Measurements from ENCODE around the gene TCIRG1. TPM values are rescaled to one million over a fixed set of nuclear protein-coding genes. Genes with fewer than 3 reads are reported as not detected.

TCIRG1 gene
- total RNA-seq, 1 donor from 2014 or later: 148 TPM

DNA sequence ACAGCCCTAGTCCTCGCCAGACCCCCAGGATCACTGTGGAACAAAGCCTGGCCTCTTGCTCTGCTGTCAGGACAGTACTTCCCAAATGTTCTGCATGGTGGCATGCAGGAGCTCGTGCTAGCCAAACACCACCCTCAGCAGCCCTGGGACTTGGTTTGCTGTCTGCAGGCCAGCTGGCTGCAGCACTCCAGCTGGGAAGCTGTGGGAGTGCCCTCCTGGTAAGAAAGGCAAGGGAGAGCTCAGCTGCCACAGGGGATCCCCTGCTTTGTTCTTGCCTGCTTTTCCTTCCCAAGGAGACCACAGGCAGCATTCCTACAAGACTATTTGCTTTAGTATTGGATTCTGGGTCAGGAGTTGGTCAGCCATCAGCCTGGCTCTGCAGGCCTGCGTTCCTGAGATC is 27.9 kb downstream of the TCIRG1 start:
- DNase-seq (ENCODE audit: low spot score): no peak
- H3K27ac Mint-ChIP-seq: no peak overlapping the region
- H3K36me3 Mint-ChIP-seq (ENCODE audit: low read depth): peaks cover 48% of the 10 kb centered on the region
- intact Hi-C loops (cut with micrococcal nuclease): no loop called here
- H3K4me1 Mint-ChIP-seq (ENCODE audit: low read depth): no peaks in the 10 kb centered on the region
- no peaks in the 10 kb centered on the region for H3K9me3 Mint-ChIP-seq
- H3K27me3 Mint-ChIP-seq (ENCODE audit: low read depth): no peaks in the 10 kb centered on the region
- H3K4me3 Mint-ChIP-seq (ENCODE audit: low read depth): no peak overlapping the region

DNA sequence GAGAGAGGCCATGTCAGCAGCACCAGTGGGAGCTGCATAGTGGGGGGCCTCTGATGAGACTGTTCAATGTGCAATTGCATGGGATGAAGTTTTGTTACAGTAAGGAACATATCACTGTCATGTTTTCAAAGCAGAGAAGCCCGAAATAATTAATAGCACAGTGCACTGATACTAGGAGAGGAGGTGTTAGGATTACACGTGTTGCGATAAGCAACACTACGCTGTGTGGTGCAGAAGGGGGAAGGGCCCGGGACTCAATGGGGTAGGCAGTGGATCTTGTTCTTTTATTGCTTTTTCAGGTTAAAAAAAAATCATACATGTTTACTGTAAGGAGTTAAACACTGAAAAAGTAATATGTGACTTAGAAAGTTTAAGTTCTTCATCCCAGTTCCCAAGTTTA is 29.2 kb downstream of the TCIRG1 start:
- Mint-ChIP-seq H3K9me3 (no peaks in the 10 kb centered on the region), H3K27ac (no peak overlapping the region), H3K27me3 (ENCODE audit: low read depth) (no peaks in the 10 kb centered on the region), H3K4me1 (ENCODE audit: low read depth) (no peaks in the 10 kb centered on the region), H3K36me3 (ENCODE audit: low read depth) (peaks cover 39% of the 10 kb centered on the region), H3K4me3 (ENCODE audit: low read depth) (no peak overlapping the region)
- intact Hi-C loops (cut with micrococcal nuclease): no loop called here
- DNase-seq (ENCODE audit: low spot score): no peak

DNA sequence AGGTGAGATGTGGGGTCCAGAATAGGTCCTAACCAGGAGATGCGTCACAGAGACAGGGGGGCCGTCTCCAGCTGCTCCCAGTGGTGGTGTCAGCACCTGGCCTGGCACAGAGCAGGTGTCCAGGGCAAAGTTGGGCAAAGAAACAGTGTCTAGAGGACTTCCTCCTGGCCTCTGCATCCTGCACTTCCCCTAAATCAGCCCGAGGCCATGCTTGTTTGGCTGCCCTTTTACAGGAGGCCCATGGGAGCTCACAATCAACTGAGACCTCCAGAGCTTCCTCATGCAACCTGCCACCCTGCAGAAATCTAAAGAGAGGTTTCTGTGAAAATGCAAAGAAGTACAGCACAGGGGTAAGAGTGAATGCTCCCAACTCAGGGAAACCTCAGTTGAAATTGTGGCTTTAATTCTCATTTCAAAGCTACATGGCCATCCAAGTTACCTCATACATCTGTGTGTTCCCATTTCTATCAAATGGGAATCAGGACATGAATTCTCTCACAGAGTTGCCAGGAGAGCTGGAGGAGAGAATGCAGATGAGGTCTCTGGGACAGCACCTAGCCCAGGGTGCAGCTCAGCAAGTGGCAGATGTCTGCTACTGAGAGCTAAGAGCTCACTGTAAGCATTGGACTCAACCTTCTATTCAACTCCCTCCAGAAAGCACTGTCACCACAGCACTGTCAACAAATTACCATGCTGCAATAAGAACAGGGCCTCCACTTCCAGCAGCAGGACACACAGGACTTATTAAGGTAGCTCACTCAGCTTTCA is 32.6 kb downstream of the TCIRG1 start:
- intact Hi-C loops (cut with micrococcal nuclease): no loop called here
- no peak overlapping the region for H3K4me3 Mint-ChIP-seq (ENCODE audit: low read depth)
- no peak for DNase-seq (ENCODE audit: low spot score)
- no peak overlapping the region for H3K27ac Mint-ChIP-seq
- H3K4me1 Mint-ChIP-seq (ENCODE audit: low read depth): no peaks in the 10 kb centered on the region
- H3K9me3 Mint-ChIP-seq: no peaks in the 10 kb centered on the region
- peaks cover 21% of the 10 kb centered on the region for H3K36me3 Mint-ChIP-seq (ENCODE audit: low read depth)
- H3K27me3 Mint-ChIP-seq (ENCODE audit: low read depth): no peaks in the 10 kb centered on the region

DNA sequence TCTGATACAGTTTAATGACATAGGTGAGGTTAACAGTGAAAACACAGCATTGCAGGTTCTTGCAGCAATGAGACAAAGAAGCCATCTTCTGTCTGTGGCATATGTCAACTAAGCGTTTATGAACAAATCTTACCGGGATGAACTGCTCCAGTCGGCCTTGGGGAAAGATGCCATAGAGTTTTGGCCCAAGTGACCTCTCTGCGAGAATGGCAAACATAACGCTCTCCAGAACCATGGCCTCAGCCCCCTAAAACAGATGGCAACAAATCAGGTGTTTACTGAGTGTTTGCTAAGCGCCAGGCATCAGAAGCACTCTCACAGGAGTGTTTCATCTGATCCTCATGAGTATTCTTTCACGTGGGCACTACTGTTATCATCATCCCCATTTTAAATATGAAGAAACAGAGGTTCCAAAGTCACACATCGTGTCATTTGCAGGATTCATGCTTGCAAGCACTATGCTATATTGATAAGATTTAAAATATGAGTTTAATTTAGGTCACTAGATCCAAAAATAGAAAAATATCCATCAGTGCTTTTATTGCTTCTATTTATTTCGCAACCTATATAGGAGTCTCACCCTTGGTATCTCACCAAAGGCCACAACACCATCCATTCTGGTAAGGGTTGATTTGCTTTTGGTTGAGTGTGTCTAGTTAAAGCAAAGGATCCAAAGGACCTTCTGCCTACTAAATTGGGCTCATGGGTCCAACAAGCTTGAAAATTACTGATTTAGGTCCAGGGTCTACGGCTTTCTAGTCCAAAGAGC is 35.9 kb downstream of the TCIRG1 start:
- Mint-ChIP-seq H3K27me3 (ENCODE audit: low read depth) (no peaks in the 10 kb centered on the region), H3K36me3 (ENCODE audit: low read depth) (peaks cover 16% of the 10 kb centered on the region), H3K4me1 (ENCODE audit: low read depth) (peaks cover 3% of the 10 kb centered on the region), H3K4me3 (ENCODE audit: low read depth) (no peak overlapping the region), H3K9me3 (no peaks in the 10 kb centered on the region), H3K27ac (no peak overlapping the region)
- intact Hi-C loops (cut with micrococcal nuclease): no loop called here
- no peak for DNase-seq (ENCODE audit: low spot score)

DNA sequence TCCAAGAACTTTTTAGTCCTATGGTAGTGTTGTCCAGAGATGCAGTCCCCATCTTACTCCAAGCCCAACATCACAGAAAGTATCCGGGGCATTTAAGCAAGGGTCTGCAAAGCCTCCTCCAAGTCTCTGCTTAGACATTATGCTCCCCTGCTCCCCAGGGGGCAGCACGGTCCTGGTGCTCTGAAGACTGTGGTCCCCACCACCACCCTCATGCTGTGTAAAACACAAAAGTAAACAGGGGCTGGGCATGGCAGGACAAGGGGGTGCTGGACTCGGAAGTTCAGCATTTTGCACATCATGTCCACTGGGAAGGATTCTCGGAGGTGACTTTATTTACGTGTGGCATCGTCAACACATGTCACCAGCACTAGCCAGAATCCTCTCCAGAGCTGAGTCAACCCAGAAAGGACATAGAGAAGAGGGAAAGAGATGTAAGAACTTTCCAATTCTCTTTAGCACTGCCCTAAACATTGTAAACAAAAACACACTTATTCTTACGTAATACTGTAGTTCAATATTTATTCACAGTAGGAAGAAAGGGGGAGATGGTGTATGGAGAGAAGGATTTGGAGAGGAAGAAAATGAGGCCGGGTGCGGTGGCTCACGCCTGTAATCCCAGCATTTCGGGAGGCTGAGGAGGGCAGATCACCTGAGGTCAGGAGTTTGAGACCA is 37.7 kb downstream of the TCIRG1 start:
- Mint-ChIP-seq H3K4me3 (ENCODE audit: low read depth) (no peak overlapping the region), H3K27ac (no peak overlapping the region), H3K4me1 (ENCODE audit: low read depth) (peaks cover 3% of the 10 kb centered on the region), H3K9me3 (no peaks in the 10 kb centered on the region), H3K27me3 (ENCODE audit: low read depth) (no peaks in the 10 kb centered on the region), H3K36me3 (ENCODE audit: low read depth) (peaks cover 9% of the 10 kb centered on the region)
- intact Hi-C loops (cut with micrococcal nuclease): no loop called here
- no peak for DNase-seq (ENCODE audit: low spot score)

DNA sequence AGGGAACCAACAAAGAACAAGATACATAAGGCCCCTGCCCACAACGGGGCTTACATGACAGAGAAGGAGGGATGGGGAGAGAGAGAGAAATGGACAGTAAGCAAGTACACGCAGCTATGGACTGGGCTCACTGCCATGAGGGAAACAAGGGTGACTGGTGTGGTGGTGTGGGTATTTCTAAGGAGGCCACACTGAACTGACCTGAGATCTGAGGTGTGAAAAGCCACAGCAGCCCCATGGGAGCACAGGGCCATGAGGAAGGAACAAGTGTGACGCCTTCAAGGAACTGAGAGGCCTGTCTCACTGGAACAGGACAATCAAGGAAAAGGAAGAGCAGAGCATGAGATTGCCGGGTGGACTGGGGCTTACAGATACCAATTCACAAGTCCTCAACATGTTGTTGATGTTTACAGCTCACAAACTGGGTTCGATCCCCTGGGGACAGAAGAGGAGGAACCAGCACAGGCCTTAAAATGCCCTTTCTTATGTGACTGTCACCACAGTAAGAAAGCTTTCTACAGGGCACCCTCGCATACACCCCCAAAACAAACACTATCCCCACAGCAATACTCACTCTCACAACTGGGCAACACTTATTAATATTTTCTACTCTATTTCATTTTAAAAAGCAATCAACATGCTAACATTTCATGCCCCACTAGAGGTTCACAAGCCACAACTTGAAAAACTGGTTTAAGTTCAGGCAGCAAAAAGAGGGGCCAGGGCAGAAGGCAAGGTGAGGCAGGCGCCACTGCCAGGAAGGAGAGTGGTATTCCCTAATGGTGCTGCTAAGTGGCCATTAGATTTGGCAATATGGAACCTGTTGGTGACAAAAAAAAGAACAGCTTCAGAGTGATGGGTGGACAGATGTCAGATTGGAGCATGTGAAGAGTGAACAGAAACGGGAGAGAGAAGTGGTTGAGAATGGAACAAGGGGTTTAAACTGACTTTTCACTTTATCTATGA is 39.1 kb downstream of the TCIRG1 start:
- intact Hi-C loops (cut with micrococcal nuclease): no loop called here
- no peaks in the 10 kb centered on the region for H3K27me3 Mint-ChIP-seq (ENCODE audit: low read depth)
- H3K4me1 Mint-ChIP-seq (ENCODE audit: low read depth): peaks cover 3% of the 10 kb centered on the region
- no peak overlapping the region for H3K27ac Mint-ChIP-seq
- H3K4me3 Mint-ChIP-seq (ENCODE audit: low read depth): no peak overlapping the region
- DNase-seq (ENCODE audit: low spot score): no peak
- H3K9me3 Mint-ChIP-seq: no peaks in the 10 kb centered on the region
- H3K36me3 Mint-ChIP-seq (ENCODE audit: low read depth): peaks cover 9% of the 10 kb centered on the region

DNA sequence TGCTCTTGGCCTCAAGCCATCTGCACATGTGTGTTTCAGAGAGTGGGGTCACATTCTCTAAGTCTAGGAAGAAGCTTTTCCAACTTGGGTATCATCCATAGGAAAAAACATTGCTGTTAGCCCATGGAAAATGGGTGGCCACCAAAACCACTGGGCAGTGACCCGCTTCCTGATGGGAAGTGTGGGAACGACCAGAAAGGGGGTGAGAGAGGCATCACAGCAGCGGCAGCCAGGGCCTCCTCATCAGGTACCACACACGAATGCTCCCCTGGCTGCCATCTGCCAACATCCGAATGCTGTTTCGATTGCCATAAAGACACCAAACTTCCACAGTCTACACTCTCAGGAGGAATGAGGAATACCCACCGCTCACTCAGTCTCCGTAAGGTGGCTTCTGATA is 42.0 kb downstream of the TCIRG1 start:
- Mint-ChIP-seq H3K27me3 (ENCODE audit: low read depth) (no peaks in the 10 kb centered on the region), H3K27ac (no peak overlapping the region), H3K9me3 (no peaks in the 10 kb centered on the region), H3K36me3 (ENCODE audit: low read depth) (peaks cover 9% of the 10 kb centered on the region), H3K4me1 (ENCODE audit: low read depth) (peaks cover 3% of the 10 kb centered on the region), H3K4me3 (ENCODE audit: low read depth) (no peak overlapping the region)
- no peak for DNase-seq (ENCODE audit: low spot score)
- intact Hi-C loops (cut with micrococcal nuclease): no loop called here

DNA sequence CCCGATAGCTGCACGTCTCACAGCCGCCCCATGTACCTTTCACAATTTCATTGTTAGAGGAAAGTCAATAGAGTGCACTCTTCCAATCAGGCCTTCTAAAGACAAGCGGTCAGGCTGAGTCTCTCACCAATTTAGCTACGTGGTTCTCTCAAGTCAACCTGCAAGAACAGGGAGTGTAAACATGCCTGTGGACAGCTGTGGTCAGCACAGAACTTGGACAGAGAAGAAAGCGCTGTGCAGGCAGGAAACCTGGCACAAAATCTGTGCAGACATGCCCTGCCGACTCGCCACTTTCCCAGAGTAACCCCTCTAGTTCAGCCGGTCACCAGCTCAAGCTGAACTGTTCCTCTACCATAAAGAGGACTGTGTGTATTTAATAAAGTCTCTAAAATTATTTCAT is 42.9 kb downstream of the TCIRG1 start:
- Mint-ChIP-seq H3K4me3 (ENCODE audit: low read depth) (no peak overlapping the region), H3K4me1 (ENCODE audit: low read depth) (peaks cover 3% of the 10 kb centered on the region), H3K9me3 (no peaks in the 10 kb centered on the region), H3K27me3 (ENCODE audit: low read depth) (no peaks in the 10 kb centered on the region), H3K36me3 (ENCODE audit: low read depth) (peaks cover 9% of the 10 kb centered on the region), H3K27ac (no peak overlapping the region)
- DNase-seq (ENCODE audit: low spot score): no peak
- intact Hi-C loops (cut with micrococcal nuclease): no loop called here

DNA sequence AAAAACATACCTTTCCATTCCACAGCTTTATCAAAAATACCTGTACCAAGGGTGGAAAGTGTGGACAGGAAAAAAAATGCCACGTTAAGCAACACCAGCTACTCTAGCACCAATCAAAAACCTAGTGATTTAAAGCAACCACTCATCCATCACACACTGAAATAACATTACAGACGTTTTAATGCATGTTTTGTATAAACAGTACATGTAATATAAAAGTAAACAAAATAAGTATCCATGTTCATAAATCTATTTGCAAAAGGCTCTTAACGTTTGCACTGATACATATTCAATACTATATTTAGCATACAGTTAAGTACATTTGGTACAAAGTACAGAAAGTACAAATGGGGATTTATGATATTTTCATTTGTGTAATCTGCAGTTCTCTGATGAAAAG is 43.7 kb downstream of the TCIRG1 start:
- DNase-seq (ENCODE audit: low spot score): no peak
- H3K27me3 Mint-ChIP-seq (ENCODE audit: low read depth): no peaks in the 10 kb centered on the region
- peaks cover 9% of the 10 kb centered on the region for H3K36me3 Mint-ChIP-seq (ENCODE audit: low read depth)
- peaks cover 3% of the 10 kb centered on the region for H3K4me1 Mint-ChIP-seq (ENCODE audit: low read depth)
- intact Hi-C loops (cut with micrococcal nuclease): no loop called here
- H3K9me3 Mint-ChIP-seq: no peaks in the 10 kb centered on the region
- no peak overlapping the region for H3K27ac Mint-ChIP-seq
- H3K4me3 Mint-ChIP-seq (ENCODE audit: low read depth): no peak overlapping the region

DNA sequence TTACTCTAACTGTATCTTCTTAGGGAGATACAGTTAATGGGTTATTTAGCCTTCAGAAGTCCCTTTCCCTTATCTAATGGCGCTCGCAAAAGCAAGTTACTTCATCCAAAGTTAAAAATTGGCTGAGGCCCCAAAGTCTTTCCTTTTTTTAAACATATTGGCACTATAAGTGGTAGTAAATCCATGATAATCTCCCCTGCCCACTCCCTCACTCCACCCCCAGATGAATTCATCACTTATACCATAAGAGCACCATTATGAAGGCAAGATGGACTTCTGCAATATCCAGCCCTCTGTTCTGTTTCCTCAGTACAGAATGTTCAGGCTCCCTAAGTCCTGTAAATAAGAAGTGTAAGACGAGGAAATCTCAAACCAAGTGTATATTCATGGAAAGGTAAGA is 44.7 kb downstream of the TCIRG1 start:
- Mint-ChIP-seq H3K4me1 (ENCODE audit: low read depth) (no peaks in the 10 kb centered on the region), H3K4me3 (ENCODE audit: low read depth) (no peak overlapping the region), H3K36me3 (ENCODE audit: low read depth) (peaks cover 6% of the 10 kb centered on the region), H3K27me3 (ENCODE audit: low read depth) (no peaks in the 10 kb centered on the region), H3K27ac (no peak overlapping the region), H3K9me3 (no peaks in the 10 kb centered on the region)
- intact Hi-C loops (cut with micrococcal nuclease): no loop called here
- no peak for DNase-seq (ENCODE audit: low spot score)

DNA sequence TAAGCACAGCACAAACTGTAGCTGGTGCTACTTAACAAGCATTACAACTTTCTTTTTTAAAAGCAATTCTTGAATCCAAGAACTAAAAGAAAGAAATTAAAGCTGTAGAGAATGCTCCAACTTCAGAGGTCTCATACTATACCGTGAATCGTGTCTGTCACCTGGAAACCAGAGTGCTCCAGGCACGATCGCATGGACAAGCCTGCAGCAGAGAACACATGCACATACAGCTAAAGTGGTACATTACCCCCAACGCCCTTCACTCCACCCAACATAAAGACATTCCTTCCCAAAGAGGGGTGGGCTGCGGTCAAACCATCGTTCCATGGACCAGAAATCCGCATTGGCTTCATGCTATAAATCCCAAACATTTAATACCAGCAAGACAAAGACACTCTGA is 50.9 kb downstream of the TCIRG1 start:
- H3K27me3 Mint-ChIP-seq (ENCODE audit: low read depth): no peaks in the 10 kb centered on the region
- intact Hi-C loops (cut with micrococcal nuclease): no loop called here
- H3K4me3 Mint-ChIP-seq (ENCODE audit: low read depth): no peak overlapping the region
- peaks cover 6% of the 10 kb centered on the region for H3K4me1 Mint-ChIP-seq (ENCODE audit: low read depth)
- no peak overlapping the region for H3K27ac Mint-ChIP-seq
- peaks cover 2% of the 10 kb centered on the region for H3K36me3 Mint-ChIP-seq (ENCODE audit: low read depth)
- no peaks in the 10 kb centered on the region for H3K9me3 Mint-ChIP-seq
- DNase-seq (ENCODE audit: low spot score): no peak

DNA sequence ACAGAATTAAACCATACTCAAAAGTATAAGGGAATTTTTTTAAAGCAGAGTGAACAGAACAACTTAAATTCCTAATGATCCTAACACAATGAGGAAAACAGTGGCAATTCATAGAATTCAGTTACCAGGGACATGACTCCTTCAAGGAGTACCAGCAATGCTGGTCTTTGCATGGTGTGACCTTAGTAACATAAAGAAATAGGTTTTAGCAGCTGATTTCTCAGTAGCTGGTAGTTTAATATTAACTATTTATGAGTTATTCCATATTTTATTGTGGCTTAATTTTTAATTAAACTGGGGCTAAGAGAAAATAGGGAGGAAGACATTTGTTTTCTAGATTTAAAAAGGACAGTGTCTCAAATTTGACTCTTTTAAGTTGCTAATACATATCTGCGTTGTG is 51.5 kb downstream of the TCIRG1 start:
- no peak for DNase-seq (ENCODE audit: low spot score)
- H3K27ac Mint-ChIP-seq: no peak overlapping the region
- H3K27me3 Mint-ChIP-seq (ENCODE audit: low read depth): no peaks in the 10 kb centered on the region

More for the DNA sequence above, 51.5 kb downstream of the TCIRG1 start:
- intact Hi-C loops (cut with micrococcal nuclease): no loop called here
- no peaks in the 10 kb centered on the region for H3K9me3 Mint-ChIP-seq
- peaks cover 6% of the 10 kb centered on the region for H3K4me1 Mint-ChIP-seq (ENCODE audit: low read depth)
- H3K4me3 Mint-ChIP-seq (ENCODE audit: low read depth): no peak overlapping the region
- H3K36me3 Mint-ChIP-seq (ENCODE audit: low read depth): peaks cover 2% of the 10 kb centered on the region

All from activated T-helper 2 cell treated with anti-CD3 and anti-CD28 coated beads, Interferon-gamma antibody, Interleukin-2, Interleukin-4, amounts not matched to agents 10 μg/mL and 5 μg/mL and 100 μg/mL, durations not matched to agents 14 hours and 24 hours and 36 hours (primary cell).